A549 (cell line): ENCODE data around the gene ST3GAL6. TPM values are rescaled to one million over a fixed set of nuclear protein-coding genes. Genes with fewer than 3 reads are reported as not detected.

Source experiments
- ATAC-seq, 2 experiments: fragments of 200-7000 bp in 1 of 2; fragments of >200 bp in 1 of 2; cut with Nextera tagmentation in 1 of 2; cut with Tn5 transposase in 1 of 2; 3 replicates each; pipeline versions ENCODE4 v1.8.0 to v1.9.1; 2018 to 2020; ENCODE audit warnings: mild to moderate bottlenecking in 1 of 2, moderate library complexity in 1 of 2
- CTCF ChIA-PET: fragments of 300-600 bp; sonication (Branson Sonifier 250); formaldehyde crosslinking; extraction: SDS; loops from one replicate; lab custom pipeline; 2021; ENCODE audit warnings: antibody characterized with exemption, inconsistent platforms; lab: Yijun Ruan, JAX
- POLR2A ChIA-PET: fragments of 350-600 bp; formaldehyde crosslinking; extraction: SDS; loops from one replicate; lab custom pipeline; 2021; ENCODE audit warnings: antibody characterized with exemption, inconsistent platforms; lab: Yijun Ruan, JAX
- DNase-seq, 2 experiments: peaks; one replicate each; pipeline versions ENCODE4 v3.0.0 to v3.0.0-alpha.2; 2011 to 2016; ENCODE audit warnings: low read depth in 1 of 2, low spot score in 1 of 2
- FAIRE-seq: peaks from 2 replicates; lab custom pipeline; 2011; peaks lifted over from hg19 to GRCh38; lab: Jason Lieb, UNC
- H3K27ac ChIP-seq, 2 experiments: fragments of >200 bp; sonication (Bioruptor Twin); formaldehyde crosslinking; 3 replicates each; pipeline ENCODE4 v1.5.1; 2016 to 2017
- H3K4me1 ChIP-seq: fragments of >200 bp; sonication (Bioruptor Twin); formaldehyde crosslinking; 3 replicates; pipeline ENCODE4 v1.6.1; 2016
- H3K4me2 ChIP-seq: fragments of >200 bp; sonication (Bioruptor Twin); formaldehyde crosslinking; 3 replicates; pipeline ENCODE4 v1.6.1; 2016
- H3K4me3 ChIP-seq: fragments of >200 bp; sonication (Bioruptor Twin); formaldehyde crosslinking; 3 replicates; pipeline ENCODE4 v1.5.1; 2016
- H3K9me3 ChIP-seq: fragments of >200 bp; sonication (Bioruptor Twin); formaldehyde crosslinking; 3 replicates; pipeline ENCODE4 v1.6.1; 2016
- BCL3 ChIP-seq: fragments of >200 bp; sonication (Bioruptor Twin); formaldehyde crosslinking; IDR thresholded peaks from 3 replicates; pipeline ENCODE4 v1.6.1; 2016
- CEBPB ChIP-seq, 2 experiments: fragments of >200 bp in 1 of 2; sonication (Bioruptor Twin) in 1 of 2; formaldehyde crosslinking in 1 of 2; IDR thresholded peaks; 2 replicates each; pipeline ENCODE4 v1.6.1; 2012 to 2016
- CHD2 ChIP-seq: fragments of 150-350 bp; IDR thresholded peaks from 2 replicates; pipeline ENCODE4 v1.6.1; 2014; ENCODE audit warnings: low read length; ENCODE audit not compliant: partially characterized antibody
- E2F6 ChIP-seq: IDR thresholded peaks from 2 replicates; pipeline ENCODE4 v1.6.1; 2012; ENCODE audit warnings: low read depth, borderline replicate concordance
- EHMT2 ChIP-seq: fragments of 200-600 bp; sonication (generic); IDR thresholded peaks from 2 replicates; pipeline ENCODE4 v1.6.1; 2016; ENCODE audit warnings: antibody characterized with exemption, low read depth, mild to moderate bottlenecking, moderate library complexity
- ELK1 ChIP-seq: fragments of 150-350 bp; IDR thresholded peaks from 2 replicates; pipeline ENCODE4 v1.6.1; 2014; ENCODE audit warnings: low read depth, mild to moderate bottlenecking, low read length
- FOSB ChIP-seq: fragments of 250-450 bp; sonication (Bioruptor Pico); IDR thresholded peaks from 2 replicates; pipeline ENCODE4 v1.5.0; 2020; ENCODE audit warnings: mild to moderate bottlenecking, moderate library complexity
- HDAC2 ChIP-seq: fragments of 200-600 bp; sonication (generic); IDR thresholded peaks from 2 replicates; pipeline ENCODE4 v1.6.1; 2016
- JUN ChIP-seq, 2 experiments: fragments of >200 bp; sonication (Bioruptor Twin); formaldehyde crosslinking; IDR thresholded peaks; 2 replicates in 1 of 2; 3 replicates in 1 of 2; pipeline ENCODE4 v1.6.1; 2016 to 2017
- MAX ChIP-seq: IDR thresholded peaks from 2 replicates; pipeline ENCODE4 v1.6.1; 2012
- NPAS2 ChIP-seq: fragments of 250-450 bp; sonication (Bioruptor Pico); IDR thresholded peaks from 2 replicates; pipeline ENCODE4 v1.8.0; 2022; ENCODE audit warnings: mild to moderate bottlenecking, moderate library complexity, borderline replicate concordance
- NR3C1 ChIP-seq: fragments of >200 bp; sonication (Bioruptor Twin); formaldehyde crosslinking; IDR thresholded peaks from 3 replicates; pipeline ENCODE4 v1.6.1; 2017
- POLR2A ChIP-seq: IDR thresholded peaks from 2 replicates; pipeline ENCODE4 v1.6.1; 2012; ENCODE audit warnings: mild to moderate bottlenecking, low read length
- RNF2 ChIP-seq: fragments of 200-600 bp; sonication (generic); IDR thresholded peaks from 2 replicates; pipeline ENCODE4 v1.6.1; 2016; ENCODE audit warnings: low read depth, mild to moderate bottlenecking, antibody characterized with exemption, moderate library complexity, borderline replicate concordance
- USF2 ChIP-seq: fragments of 450-650 bp; IDR thresholded peaks from 2 replicates; pipeline ENCODE4 v1.6.1; 2014; ENCODE audit warnings: antibody characterized with exemption
- ZNF302 ChIP-seq: fragments of 250-450 bp; sonication (Bioruptor Pico); IDR thresholded peaks from 2 replicates; pipeline ENCODE4 v1.9.0; 2021; ENCODE audit warnings: inconsistent platforms, mild to moderate bottlenecking, moderate library complexity
- WGBS: methylation state at CpG from one replicate; pipeline ENCODE4 v1.1.6; 2017; ENCODE audit errors: missing lambda C conversion rate; 5-methylcytosine and 5-hydroxymethylcytosine counted together
- polyA plus RNA-seq, 4 experiments: library from polyadenylated mRNA; depleted of rRNA in 3 of 4; stranded (reverse); fragments of >200 nt; fragmentation: RNase III in 1 of 4; extraction: RNeasy Plus Mini Kit Qiagen cat#74134 plus additional on column Dnase treatment in 1 of 4; gene quantifications; 2 replicates in 3 of 4; 3 replicates in 1 of 4; pipeline ENCODE4 v1.2.3, GENCODE V29; 2011 to 2017

The ST3GAL6 gene
- polyA plus RNA-seq, 2 of the 4 experiments (the other 2 are of a cell fraction) = 1.1 to 1.4 TPM

GRCh38 chr3:98733053-98733811 is 29.9 kb upstream of the ST3GAL6 start:
- Histone ChIP-seq H3K4me1 (peaks cover 9% of the 10 kb centered on the region; the same call in 2 of the 3 replicates), H3K9me3 (no peaks in the 10 kb centered on the region), H3K27ac (peak overlapping the region; percentile 22 to 80), H3K4me2 (peak overlapping the region; percentile 95), H3K4me3 (peak overlapping the region; percentile 54)
- TF ChIP-seq ZNF302 (CRISPR knock-in tag) (no peak), MAX (no peak), E2F6 (no peak), JUN (IDR thresholded peaks at IDR 0.05) (no peak), RNF2 (peak; percentile 25; the same call in 1 of the 2 replicates), CEBPB (IDR thresholded peaks at IDR 0.05) (peak in 1 of 2 experiments; percentile 65; a peak in 2 of 4 replicates), ELK1 (no peak), USF2 (no peak), NPAS2 (CRISPR knock-in tag) (no peak), FOSB (no peak)
- FAIRE-seq (no peak), ATAC-seq (peak; percentile 69 to 71), DNase-seq (peak in 1 of 2 experiments; percentile 44)
- CTCF ChIA-PET = interaction anchor here (1.0 to 1.5 kb wide), 2 partner anchors 253 to 291 kb away, joined by 3 to 4 read pairs; no protein-coding TSS in a partner anchor
- POLR2A ChIA-PET = no interaction called here
- 14% methylated on average over 24 of the region's 44 CpGs for WGBS

GRCh38 chr3:98733812-98734281 is 29.3 kb upstream of the ST3GAL6 start:
- DNase-seq = no peak
- Histone ChIP-seq H3K4me2 (peak overlapping the region; percentile 95), H3K27ac (no peak overlapping the region), H3K4me3 (peak overlapping the region; percentile 54; the same call in 2 of the 3 replicates), H3K9me3 (no peaks in the 10 kb centered on the region), H3K4me1 (peaks cover 9% of the 10 kb centered on the region; the same call in 2 of the 3 replicates)
- ATAC-seq = no peak
- CTCF ChIA-PET = interaction anchor here (1.0 kb wide), 1 partner anchor 290 kb away, joined by 4 read pairs; no protein-coding TSS in a partner anchor
- WGBS = 77% methylated on average over 15 of the region's 15 CpGs
- no peak for FAIRE-seq
- TF ChIP-seq NR3C1 = no peak
- no peak for TF ChIP-seq POLR2A
- TF ChIP-seq BCL3 = no peak
- TF ChIP-seq EHMT2 = no peak
- TF ChIP-seq ELK1 = no peak
- no peak for TF ChIP-seq HDAC2
- no peak for TF ChIP-seq CHD2
- POLR2A ChIA-PET = no interaction called here
